HG02588 (cell line): ENCODE results near the gene BCL6B.
"Not testable (repeated sequence)": the region's sequence is repeated elsewhere in the genome, so short reads cannot be mapped to it uniquely, and the experiment has no call there.

Experiments
- ATAC-seq: cut with Tn5 transposase; IDR thresholded peaks from one replicate; pipeline ENCODE4 v1.9.1; 2021; ENCODE audit warnings: mild to moderate bottlenecking, moderate library complexity; ENCODE audit not compliant: unreplicated experiment

The BCL6B gene, protein sequence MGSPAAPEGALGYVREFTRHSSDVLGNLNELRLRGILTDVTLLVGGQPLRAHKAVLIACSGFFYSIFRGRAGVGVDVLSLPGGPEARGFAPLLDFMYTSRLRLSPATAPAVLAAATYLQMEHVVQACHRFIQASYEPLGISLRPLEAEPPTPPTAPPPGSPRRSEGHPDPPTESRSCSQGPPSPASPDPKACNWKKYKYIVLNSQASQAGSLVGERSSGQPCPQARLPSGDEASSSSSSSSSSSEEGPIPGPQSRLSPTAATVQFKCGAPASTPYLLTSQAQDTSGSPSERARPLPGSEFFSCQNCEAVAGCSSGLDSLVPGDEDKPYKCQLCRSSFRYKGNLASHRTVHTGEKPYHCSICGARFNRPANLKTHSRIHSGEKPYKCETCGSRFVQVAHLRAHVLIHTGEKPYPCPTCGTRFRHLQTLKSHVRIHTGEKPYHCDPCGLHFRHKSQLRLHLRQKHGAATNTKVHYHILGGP

GRCh38 chr17:7022781-7023571 lies at the start of gene BCL6B:
TSS of gene BCL6B (plus strand) at chr17:7023050. CDS start at chr17:7023672, 622 bp downstream.
- no peak for ATAC-seq

DNA sequence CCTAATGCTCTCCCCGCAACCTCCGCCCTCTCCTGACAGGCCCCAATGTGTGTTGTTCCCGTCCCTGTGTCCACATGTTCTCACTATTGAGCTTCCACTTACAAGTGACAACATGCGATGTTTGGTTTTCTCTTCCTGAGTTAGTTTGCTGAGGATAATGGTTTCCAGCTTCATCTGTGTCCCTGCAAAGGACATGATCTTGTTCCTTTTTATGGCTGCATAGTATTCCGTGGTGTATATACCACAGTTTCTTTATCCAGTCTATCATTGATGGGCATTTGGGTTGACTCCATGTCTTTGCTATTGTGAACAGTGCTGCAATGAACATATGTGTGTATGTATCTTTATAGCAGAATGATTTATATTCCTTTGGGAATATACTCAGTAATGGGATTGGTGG lies 43.4 kb upstream of the BCL6B start:
- not testable (repeated sequence) for ATAC-seq

DNA sequence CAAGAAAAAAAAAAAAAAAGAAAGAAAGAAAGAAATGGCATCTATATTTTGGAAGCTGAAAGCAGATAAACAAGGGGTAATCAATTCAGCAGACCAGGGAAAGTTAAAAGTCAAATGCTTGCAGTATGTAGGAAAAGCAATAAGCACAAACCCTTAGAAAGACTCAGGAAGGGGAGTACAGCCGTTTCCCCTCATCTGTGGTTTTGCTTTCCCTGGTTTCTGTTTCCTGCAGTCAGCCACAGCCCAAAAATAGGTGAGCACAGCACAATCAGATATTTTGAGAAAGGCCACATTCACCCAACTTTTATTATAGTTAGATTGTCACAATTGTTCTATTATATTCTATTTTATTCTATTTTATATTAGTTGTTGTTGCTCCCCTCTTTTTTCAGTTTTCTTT lies 41.4 kb upstream of the BCL6B start:
- no peak for ATAC-seq

DNA sequence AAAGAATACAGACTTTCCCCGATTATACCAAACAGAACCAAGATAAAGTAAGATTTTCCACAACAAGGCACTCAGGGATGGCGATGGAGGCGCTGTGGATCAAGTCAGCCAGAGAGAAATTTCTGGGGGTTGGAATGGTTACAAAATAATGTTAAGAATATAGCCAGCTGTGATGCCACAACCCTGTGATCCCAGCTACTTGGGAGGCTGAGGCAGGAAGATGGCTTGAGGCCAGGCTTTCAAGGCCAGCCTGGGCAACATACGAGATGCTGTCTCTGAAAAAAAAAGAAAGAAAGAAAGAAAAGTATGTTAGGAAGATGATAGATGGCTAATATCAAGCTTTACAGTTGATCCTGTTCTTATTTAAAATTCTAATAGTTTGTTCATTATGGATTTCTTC lies 37.6 kb upstream of the BCL6B start:
- no peak for ATAC-seq

DNA sequence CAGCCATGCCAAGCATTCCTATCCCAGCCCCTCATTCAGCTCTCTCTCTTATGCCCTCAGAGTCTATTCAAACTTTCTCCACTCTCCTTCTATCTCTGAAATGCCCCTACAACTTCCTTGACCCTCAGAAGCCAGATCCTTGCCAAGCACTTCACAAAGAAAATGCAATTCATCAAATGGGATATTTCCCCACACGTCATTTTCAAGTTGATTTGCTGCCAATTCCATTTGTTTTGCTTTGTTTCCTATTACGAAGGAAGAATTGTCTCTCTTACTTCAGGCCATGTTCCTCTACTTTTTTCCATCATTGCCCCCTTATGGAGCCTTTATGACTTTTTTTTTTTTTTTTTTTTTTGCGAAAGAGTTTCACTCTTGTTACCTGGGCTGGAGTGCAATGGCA lies 36.2 kb upstream of the BCL6B start:
- no peak for ATAC-seq

- ATAC-seq: no peak
Observed at GRCh38 chr17:6989779-6990178, 33.1 kb upstream of the BCL6B start.

GRCh38 chr17:6993613-6994056 lies 29.2 kb upstream of the BCL6B start:
- not testable (repeated sequence) for ATAC-seq

DNA sequence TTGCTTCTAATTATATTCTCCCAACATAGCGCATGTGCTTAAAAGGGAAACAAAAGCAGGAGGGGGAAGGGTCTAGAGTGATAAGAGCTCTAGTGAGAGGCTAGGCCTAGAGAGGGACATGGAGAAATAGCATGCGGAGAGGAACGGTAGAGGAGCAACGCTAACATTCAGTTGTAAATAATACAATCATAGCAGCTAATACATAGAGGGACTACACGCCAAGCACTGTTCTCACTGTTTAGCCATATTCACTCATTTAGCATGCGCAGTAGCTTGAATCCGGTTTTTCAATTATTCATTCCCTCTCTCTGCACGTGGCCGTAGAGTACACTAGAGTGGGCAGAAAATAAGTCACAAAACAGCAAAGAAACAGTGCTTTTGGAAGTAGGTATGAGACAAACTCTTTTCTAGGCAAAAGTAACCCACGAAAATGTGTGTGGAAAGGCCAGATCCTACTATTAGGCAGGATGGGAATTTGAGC lies 28.7 kb upstream of the BCL6B start:
- no peak for ATAC-seq

DNA sequence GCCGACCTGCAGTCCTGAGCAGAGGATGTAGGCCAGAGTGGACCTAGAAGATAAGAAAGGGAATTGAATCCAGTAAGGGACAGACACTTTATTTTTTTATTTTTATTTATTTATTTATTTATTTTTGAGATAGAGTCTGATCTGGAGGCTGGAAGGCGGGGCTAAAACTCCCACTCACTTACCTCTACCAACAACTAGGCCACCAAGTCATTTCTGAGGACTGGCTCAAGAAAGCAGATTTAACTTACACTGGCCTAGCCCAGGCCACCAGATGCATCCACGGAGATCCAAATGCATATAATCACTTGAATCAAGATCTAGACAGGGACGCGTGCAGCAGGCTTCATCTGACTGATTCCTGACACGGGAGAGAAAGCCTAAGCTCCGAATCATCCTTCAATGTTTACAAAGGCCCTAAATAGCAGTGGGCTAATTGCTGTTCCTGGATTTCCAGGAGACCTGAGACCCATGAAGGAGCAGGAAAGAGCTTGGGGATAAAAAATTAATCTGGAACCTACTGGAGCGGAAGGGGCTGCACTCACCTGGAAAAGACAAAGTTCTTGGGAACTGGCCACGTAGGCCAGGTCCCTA lies 28.1 kb upstream of the BCL6B start:
- ATAC-seq: no peak

DNA sequence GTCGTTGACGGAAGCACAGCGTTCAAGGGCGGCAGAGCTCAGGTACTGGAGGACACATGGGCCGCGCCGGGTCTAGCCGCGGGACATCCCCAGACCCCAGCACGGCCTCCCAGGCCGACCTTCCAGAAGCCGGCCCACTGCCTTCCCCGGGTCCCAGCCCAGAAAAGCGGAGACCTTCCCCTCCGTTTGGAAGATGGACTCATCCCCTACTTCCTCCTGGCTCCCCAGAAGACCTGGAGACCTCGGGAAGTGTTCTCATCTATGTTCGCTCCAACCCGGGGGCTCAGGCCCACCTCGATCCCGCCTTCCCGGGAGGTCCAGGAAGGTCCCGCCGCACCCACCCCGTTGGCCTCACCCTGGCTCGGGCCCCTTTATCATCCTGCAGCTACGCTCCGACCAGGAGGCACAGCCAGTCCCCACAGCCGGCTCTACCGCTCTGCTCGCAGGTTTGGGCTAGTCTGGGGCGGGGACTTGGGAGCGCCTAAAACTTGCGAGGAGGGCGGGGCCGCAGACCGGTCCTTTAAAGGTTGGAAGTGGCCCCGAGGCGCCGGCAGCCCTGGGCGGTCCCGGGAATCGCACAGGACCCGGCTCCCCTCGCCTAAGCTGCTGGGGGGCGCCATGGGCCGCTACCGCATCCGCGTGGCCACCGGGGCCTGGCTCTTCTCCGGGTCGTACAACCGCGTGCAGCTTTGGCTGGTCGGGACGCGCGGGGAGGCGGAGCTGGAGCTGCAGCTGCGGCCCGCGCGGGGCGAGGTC lies 27.2 kb upstream of the BCL6B start, which contains the start of gene ALOX12:
Gene ALOX12 (plus strand): TSS at position 550 of the 756 bp plus-strand sequence. CDS start 69 bp downstream, at position 619.
- no peak for ATAC-seq

DNA sequence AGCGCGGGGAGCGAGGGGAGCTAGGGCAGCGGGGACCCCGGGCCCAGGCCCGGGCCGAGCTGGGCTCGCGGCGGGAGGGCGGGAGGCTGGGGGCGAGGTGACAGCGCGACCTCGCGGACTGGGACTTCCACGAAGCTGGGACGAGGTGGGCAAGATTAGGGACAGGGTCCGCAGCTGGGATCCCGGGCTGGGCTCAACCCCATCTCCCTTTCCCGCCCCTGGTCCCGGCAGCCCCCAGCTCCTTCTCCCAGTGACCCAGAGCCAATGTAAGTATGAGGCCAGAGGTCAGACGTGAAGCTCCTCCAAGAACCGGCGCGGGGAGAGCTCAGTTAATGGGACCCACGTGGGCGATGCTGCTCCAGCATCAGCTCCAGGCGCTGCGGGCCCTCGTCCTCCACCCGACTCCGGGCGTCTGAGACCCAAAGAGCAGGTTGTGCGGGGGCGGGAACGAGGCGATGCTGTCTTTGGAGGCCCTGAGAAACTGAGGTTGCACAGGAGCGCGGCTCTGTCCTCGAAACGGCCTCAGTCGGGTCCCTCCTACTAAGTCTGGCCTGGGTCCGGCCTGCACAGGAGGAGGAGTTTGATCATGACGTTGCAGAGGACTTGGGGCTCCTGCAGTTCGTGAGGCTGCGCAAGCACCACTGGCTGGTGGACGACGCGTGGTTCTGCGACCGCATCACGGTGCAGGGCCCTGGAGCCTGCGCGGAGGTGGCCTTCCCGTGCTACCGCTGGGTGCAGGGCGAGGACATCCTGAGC lies 26.4 kb upstream of the BCL6B start:
- no peak for ATAC-seq

GRCh38 chr17:6997171-6997570 lies 25.7 kb upstream of the BCL6B start:
- ATAC-seq: no peak

- ATAC-seq: no peak
Observed at GRCh38 chr17:6998855-6999508, 23.9 kb upstream of the BCL6B start.

DNA sequence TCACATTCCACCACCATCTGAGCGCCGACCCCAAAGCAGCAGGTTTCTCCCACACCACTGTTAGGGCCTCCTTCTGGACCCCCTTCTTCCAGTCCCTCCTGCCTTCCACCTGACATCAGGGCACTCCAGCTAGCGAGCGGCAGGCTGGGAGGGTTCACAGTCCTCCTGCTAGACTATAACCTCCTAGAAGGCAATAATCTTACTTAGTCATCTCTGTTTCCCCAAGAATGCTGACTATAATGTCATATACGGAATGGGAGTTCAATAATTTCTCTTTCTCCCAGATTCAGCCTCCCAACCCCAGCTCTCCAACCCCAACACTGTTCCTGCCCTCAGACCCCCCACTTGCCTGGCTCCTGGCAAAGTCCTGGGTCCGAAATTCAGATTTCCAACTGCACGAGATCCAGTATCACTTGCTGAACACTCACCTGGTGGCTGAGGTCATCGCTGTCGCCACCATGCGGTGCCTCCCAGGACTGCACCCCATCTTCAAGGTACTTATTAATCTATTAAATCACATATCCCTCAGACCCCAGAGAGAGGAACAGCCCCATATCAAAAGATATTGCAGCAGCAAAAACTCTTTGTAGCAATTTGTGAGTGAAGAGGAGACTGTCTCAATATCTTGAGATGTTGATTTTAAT lies 21.4 kb upstream of the BCL6B start:
- ATAC-seq: no peak

DNA sequence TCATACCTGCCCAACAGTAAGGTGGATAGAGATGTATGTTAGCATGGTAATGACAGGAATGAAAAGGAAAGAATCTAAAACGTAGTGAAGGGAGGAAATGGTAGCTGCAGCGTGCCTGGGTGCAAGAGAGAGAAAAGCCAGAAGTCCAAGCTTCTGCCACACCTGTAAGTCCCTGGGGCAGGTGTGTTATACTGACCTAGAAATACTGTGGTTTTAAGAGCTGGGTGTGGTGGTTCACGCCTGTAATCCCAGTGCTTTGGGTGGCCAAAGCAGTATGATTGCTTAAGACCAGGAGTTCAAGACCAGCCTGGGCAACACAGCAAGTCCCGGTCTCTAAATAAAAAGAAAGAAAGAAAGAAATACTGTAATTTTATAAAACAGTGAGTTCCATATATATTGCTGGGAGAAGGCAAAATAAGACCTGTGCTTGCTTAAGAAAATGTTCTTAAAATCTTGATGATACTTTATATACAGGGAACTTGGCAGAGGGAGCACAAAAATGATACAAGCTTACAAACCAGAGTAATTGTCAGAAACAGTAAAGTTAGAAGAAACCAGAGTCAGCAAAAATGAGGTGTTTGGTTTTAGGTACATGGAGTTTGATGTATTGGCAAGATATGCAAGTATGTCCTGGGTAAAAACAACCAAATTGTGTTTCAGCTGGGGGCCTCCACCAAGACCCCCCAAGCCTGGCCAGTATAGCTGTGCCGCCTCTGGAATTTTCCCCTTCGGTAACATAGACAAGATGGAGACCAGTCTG lies 20.4 kb upstream of the BCL6B start:
- ATAC-seq: no peak

GRCh38 chr17:7003745-7004144 lies 19.1 kb upstream of the BCL6B start:
- ATAC-seq: no peak

DNA sequence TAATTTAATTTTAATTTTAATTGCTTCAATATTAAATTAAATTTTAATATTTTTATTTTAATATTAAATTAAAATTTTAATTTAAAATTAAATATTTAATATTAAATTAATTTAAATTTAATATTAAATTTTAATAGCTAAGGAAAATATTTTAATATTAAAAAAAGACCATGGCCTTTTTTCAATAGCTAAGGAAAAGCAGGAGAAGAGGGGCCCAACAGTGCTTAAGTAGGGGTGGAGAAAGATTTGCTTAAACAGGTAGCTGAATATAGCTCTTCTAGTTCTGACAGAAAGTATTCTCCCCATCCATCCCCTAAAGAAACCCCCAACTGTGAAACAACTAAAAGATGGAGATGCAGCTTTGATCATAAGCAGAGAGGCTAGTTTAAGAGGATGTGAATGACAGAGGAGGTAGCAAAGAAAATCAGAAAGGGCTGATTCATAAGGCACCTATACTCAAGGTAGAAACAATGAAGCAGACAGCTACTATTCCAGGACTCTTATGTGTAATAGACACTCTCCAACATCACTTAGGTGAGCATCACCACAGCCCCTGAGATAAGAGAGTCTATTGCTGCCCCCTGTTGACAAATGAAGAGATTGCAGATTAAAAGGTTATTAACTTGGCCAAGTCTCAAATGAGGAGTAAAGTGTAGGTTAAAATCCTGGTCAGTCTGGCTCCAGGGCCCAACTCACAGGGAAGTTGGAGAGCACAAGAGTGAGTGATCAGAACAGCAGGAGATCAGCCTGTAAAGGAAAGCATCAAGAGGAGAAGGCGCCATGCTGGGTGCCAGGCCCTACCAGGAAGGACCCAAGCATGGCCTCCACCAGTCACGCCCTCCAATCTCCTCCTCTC lies 18.2 kb upstream of the BCL6B start:
- no peak for ATAC-seq
